HuH-7.5 (cell line): ENCODE measurements around the gene TTI1.

Source experiments
- DNase-seq: peaks from one replicate; pipeline ENCODE4 v3.0.0; 2011; ENCODE audit warnings: low spot score

The TTI1 gene

GRCh38 chr20:38054647-38055046 is 21.4 kb upstream of the TTI1 start:
- DNase-seq: no peak

GRCh38 chr20:38052870-38053269 is 19.6 kb upstream of the TTI1 start:
- DNase-seq: no peak

- DNase-seq: no peak
Measured at GRCh38 chr20:38050686-38051085, 17.4 kb upstream of the TTI1 start.

GRCh38 chr20:38049800-38050199 is 16.5 kb upstream of the TTI1 start:
- no peak for DNase-seq

- no peak for DNase-seq
Measured at GRCh38 chr20:38046572-38046971, 13.3 kb upstream of the TTI1 start.

- no peak for DNase-seq
Measured at GRCh38 chr20:38044685-38045084, 11.4 kb upstream of the TTI1 start.

- DNase-seq: no peak
Measured at GRCh38 chr20:38043512-38044300, 10.4 kb upstream of the TTI1 start.

GRCh38 chr20:38040276-38040675 is 7.0 kb upstream of the TTI1 start:
- DNase-seq: no peak

- DNase-seq: no peak
Measured at GRCh38 chr20:38036366-38036765, 3.1 kb upstream of the TTI1 start.

GRCh38 chr20:38034961-38035360 is 1.7 kb upstream of the TTI1 start:
- DNase-seq: no peak

GRCh38 chr20:38034108-38034649 is 923 bp upstream of the TTI1 start:
- no peak for DNase-seq

GRCh38 chr20:38032585-38033329 is 499 bp downstream of the TTI1 start:
- no peak for DNase-seq

- DNase-seq: no peak
Measured at GRCh38 chr20:38031957-38032356, 1.3 kb downstream of the TTI1 start.

- DNase-seq: no peak
Measured at GRCh38 chr20:38029453-38029852, 3.8 kb downstream of the TTI1 start.

- DNase-seq: no peak
Measured at GRCh38 chr20:38024496-38024895, 8.8 kb downstream of the TTI1 start.

- no peak for DNase-seq
Measured at GRCh38 chr20:38023181-38024001, 9.9 kb downstream of the TTI1 start.

- DNase-seq: no peak
Measured at GRCh38 chr20:38021087-38021772, 12.0 kb downstream of the TTI1 start.

- no peak for DNase-seq
Measured at GRCh38 chr20:38018385-38018784, 14.9 kb downstream of the TTI1 start.

- DNase-seq: no peak
Measured at GRCh38 chr20:38017959-38018358, 15.3 kb downstream of the TTI1 start.

GRCh38 chr20:38013887-38014286 is 19.4 kb downstream of the TTI1 start:
- no peak for DNase-seq

- DNase-seq: no peak
Measured at GRCh38 chr20:38012332-38012731, 20.9 kb downstream of the TTI1 start.

- no peak for DNase-seq
Measured at GRCh38 chr20:38011696-38012095, 21.6 kb downstream of the TTI1 start.
